PFSK-1 (cell line): Measurements from ENCODE around the gene ANO1.

ENCODE experiments used
- FOXP2 ChIP-seq: optimal IDR thresholded peaks from 2 replicates; pipeline ENCODE3; 2011; ENCODE audit warnings: borderline replicate concordance, control low read depth, inconsistent platforms; ENCODE audit not compliant: insufficient read depth; ENCODE audit errors: extremely low read length, extremely low read depth
- POLR2AphosphoS5 ChIP-seq: IDR thresholded peaks from 2 replicates; pipeline ENCODE4 v1.6.1; 2012; ENCODE audit warnings: low read depth, mild to moderate bottlenecking, control low read depth, low read length, moderate library complexity
- REST ChIP-seq, 2 experiments: IDR thresholded peaks; 2 replicates each; pipeline versions ENCODE4 v1.6.1 to v1.8.0; 2011 to 2012; ENCODE audit warnings: low read depth in 2 of 2, low read length in 2 of 2, control low read depth in 1 of 2, inconsistent platforms in 1 of 2, mild to moderate bottlenecking in 1 of 2, moderate library complexity in 1 of 2; ENCODE audit not compliant: insufficient read depth in 1 of 2
- SIN3A ChIP-seq: IDR thresholded peaks from 2 replicates; pipeline ENCODE4 v1.6.1; 2012; ENCODE audit warnings: mild to moderate bottlenecking, low read length, moderate library complexity, borderline replicate concordance; ENCODE audit not compliant: insufficient read depth
- TAF1 ChIP-seq: IDR thresholded peaks from 2 replicates; pipeline ENCODE4 v1.6.1; 2012; ENCODE audit warnings: low read length, control low read depth, borderline replicate concordance; ENCODE audit not compliant: insufficient read depth

The ANO1 gene

GRCh38 chr11:70220920-70221319 is 142.8 kb downstream of the ANO1 start:
- TF ChIP-seq FOXP2 (no peak), SIN3A (no peak), POLR2AphosphoS5 (no peak), TAF1 (no peak), REST (IDR thresholded peaks at IDR 0.05; ENCODE audit: insufficient read depth in 1 of 2, low read depth in 2 of 2, low read length in 2 of 2) (no peak)

- TF ChIP-seq FOXP2 = no peak
- no peak for TF ChIP-seq REST (IDR thresholded peaks at IDR 0.05; ENCODE audit: insufficient read depth in 1 of 2, low read depth in 2 of 2, low read length in 2 of 2)
- no peak for TF ChIP-seq POLR2AphosphoS5
These were observed 147.6 kb downstream of the ANO1 start for GRCh38 chr11:70225681-70226177.

DNA sequence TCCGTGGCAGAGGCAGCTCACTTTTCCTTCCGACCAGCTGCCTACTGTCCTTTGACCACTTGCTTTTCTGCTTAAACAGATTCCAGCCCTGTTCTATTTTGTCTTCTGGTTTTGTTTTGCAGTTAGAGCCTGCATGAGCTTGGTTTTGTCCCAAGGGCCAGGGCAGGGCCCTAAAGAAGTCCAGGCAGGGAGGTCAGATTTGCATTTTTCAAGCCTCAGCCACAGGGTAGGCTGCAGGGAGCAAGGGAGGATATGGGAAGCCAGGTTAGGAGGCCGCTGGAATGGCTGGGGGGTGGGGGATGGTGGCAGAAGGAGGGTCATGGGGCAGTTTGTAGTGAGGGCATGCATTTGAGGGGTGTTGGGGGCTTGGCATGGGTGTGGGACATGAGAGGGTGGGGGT is 148.1 kb downstream of the ANO1 start:
- TF ChIP-seq REST (IDR thresholded peaks at IDR 0.05; ENCODE audit: insufficient read depth in 1 of 2, low read depth in 2 of 2, low read length in 2 of 2) = no peak
- no peak for TF ChIP-seq FOXP2
- no peak for TF ChIP-seq TAF1
- TF ChIP-seq POLR2AphosphoS5 = no peak
- TF ChIP-seq SIN3A = no peak

DNA sequence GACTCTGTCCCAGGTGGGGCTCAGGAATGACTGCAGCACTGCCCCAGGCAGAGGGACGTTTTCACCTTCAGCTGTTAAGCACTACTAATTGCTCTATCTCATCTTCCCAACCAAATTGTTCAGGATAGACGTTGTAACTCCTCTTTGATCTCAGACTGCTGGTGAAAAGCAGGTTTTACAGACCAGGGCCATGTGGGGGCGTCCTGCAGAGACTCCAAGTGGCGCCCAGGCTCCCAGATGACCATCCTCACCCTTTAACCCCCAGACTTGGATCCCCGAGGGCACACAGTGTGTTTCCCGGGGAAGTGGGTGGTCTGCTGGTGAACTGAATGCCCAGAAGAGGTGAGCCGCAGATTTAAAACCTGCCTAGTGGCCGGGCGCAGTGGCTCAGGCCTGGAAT is 148.8 kb downstream of the ANO1 start:
- no peak for TF ChIP-seq TAF1
- TF ChIP-seq REST (IDR thresholded peaks at IDR 0.05; ENCODE audit: insufficient read depth in 1 of 2, low read depth in 2 of 2, low read length in 2 of 2) = no peak
- no peak for TF ChIP-seq FOXP2
- TF ChIP-seq SIN3A = no peak
- TF ChIP-seq POLR2AphosphoS5 = no peak

GRCh38 chr11:70229737-70230136 is 151.6 kb downstream of the ANO1 start:
- TF ChIP-seq POLR2AphosphoS5 = no peak
- no peak for TF ChIP-seq FOXP2
- TF ChIP-seq SIN3A = no peak
- TF ChIP-seq REST (IDR thresholded peaks at IDR 0.05; ENCODE audit: insufficient read depth in 1 of 2, low read depth in 2 of 2, low read length in 2 of 2) = no peak
- TF ChIP-seq TAF1 = no peak
